Heart left ventricle (tissue), 13 donors: ENCODE results near the gene CDH2.

Experiments
- POLR2A ChIP-seq, 2 donors: fragments of 450-650 bp; IDR thresholded peaks; one replicate each; pipeline ENCODE4 v1.6.1; 2017; ENCODE audit warnings: antibody characterized with exemption in 2 of 2, mild to moderate bottlenecking in 2 of 2, moderate library complexity in 2 of 2
- TF ChIP-seq, protein P1 (sequence below), 12 donors: fragments of 200-600 bp; sonication (generic) in 4 of 12; IDR thresholded peaks; one replicate each; pipeline versions ENCODE4 v1.5.0 to v1.8.0; 2018 to 2022; ENCODE audit warnings: antibody characterized with exemption in 12 of 12, mild to moderate bottlenecking in 5 of 12
- donor health status: ischemic (EF 13 %, LVEDD 7.1; RV severe dilation, severe dysfunction).
- donor health status: DM: no; HTN: yes; CAD: no.
- donor health status: DM: no; HTN: no; CAD: no.
- donor health status: ischemic (EF 25% LVEDD 6.9; RV normal size, moderate dysfunction).
- donor health status: ischemic (EF 25% LVEDD 5.7; RV mildly dilated, moderate dysfunction).
- donor health status: ischemic (EF 35%, LVEDD 5.7; RV mildly dilated, moderate dysfunction).
- donor health status: nonischemic (EF 11% LVEDD 7.7; RV severe dilation, severe dysfunction).
- donor health status: DM: yes; HTN: yes; CAD: no.
- donor health status: PGD.
- donor health status: ischemic (EF 29% LVEDD 5.4; RV normal size, mild dysfunction).
- donor health status: nonischemic (EF 23%, LVEDD 6.1; RV moderate dilation, normal function).

- TF ChIP-seq, protein P1, sequence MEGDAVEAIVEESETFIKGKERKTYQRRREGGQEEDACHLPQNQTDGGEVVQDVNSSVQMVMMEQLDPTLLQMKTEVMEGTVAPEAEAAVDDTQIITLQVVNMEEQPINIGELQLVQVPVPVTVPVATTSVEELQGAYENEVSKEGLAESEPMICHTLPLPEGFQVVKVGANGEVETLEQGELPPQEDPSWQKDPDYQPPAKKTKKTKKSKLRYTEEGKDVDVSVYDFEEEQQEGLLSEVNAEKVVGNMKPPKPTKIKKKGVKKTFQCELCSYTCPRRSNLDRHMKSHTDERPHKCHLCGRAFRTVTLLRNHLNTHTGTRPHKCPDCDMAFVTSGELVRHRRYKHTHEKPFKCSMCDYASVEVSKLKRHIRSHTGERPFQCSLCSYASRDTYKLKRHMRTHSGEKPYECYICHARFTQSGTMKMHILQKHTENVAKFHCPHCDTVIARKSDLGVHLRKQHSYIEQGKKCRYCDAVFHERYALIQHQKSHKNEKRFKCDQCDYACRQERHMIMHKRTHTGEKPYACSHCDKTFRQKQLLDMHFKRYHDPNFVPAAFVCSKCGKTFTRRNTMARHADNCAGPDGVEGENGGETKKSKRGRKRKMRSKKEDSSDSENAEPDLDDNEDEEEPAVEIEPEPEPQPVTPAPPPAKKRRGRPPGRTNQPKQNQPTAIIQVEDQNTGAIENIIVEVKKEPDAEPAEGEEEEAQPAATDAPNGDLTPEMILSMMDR (IDR thresholded peaks at IDR 0.05): no peak
- no peak for TF ChIP-seq POLR2A (IDR thresholded peaks at IDR 0.05)
Observed at GRCh38 chr18:28078298-28078697, 98.6 kb downstream of the CDH2 start.
